Activated T-helper 1 cell treated with anti-CD3 and anti-CD28 coated beads, Interleukin-12 subunit alpha, Interleukin-12 subunit beta, Interleukin-2, Interleukin-4 antibody, amounts not matched to agents 30 ng/mL and 10 ng/mL and 1 ng/mL, durations not matched to agents 14 hours and 24 hours and 36 hours (primary cell): ENCODE data around the gene EHBP1. TPM values are rescaled to one million over a fixed set of nuclear protein-coding genes. Genes with fewer than 3 reads are reported as not detected.
A peak's percentile ranks its signal among the peaks of the same experiment; 100 is the strongest.

Source experiments
- DNase-seq: peaks from one replicate; pipeline ENCODE4 v3.0.0; 2021; ENCODE audit warnings: low spot score
- H3K27ac Mint-ChIP-seq: one replicate; pipeline ENCODE4 v1.8.0; 2021; ENCODE audit warnings: mild to moderate bottlenecking, mixed read lengths
- H3K27me3 Mint-ChIP-seq: one replicate; pipeline ENCODE4 v1.8.0; 2022; ENCODE audit warnings: mild to moderate bottlenecking, moderate library complexity, mixed read lengths; ENCODE audit not compliant: insufficient read depth
- H3K36me3 Mint-ChIP-seq: one replicate; pipeline ENCODE4 v1.8.0; 2021; ENCODE audit warnings: low read depth, mixed read lengths
- H3K4me1 Mint-ChIP-seq: one replicate; pipeline ENCODE4 v1.8.0; 2021; ENCODE audit warnings: low read depth, mixed read lengths
- H3K4me3 Mint-ChIP-seq: one replicate; pipeline ENCODE4 v1.8.0; 2021; ENCODE audit warnings: mild to moderate bottlenecking, moderate library complexity, mixed read lengths
- H3K9me3 Mint-ChIP-seq: one replicate; pipeline ENCODE4 v1.8.0; 2021; ENCODE audit warnings: mixed read lengths
- intact Hi-C: fragments of 100-400 bp; cut with micrococcal nuclease; formaldehyde crosslinking; loops from one replicate; pipeline ENCODE4 v1.15.1; 2024
- total RNA-seq: library from RNA; stranded (reverse); gene quantifications from 2 replicates; pipeline ENCODE4 v1.2.3, GENCODE V29; 2022

The EHBP1 gene
- total RNA-seq, 1 donor from 2014 or later: 23.7 TPM

GRCh38 chr2:62675062-62675461, 30.5 kb upstream of the EHBP1 start:
- Mint-ChIP-seq H3K4me1 (no peaks in the 10 kb centered on the region), H3K4me3 (no peak overlapping the region), H3K27ac (no peak overlapping the region), H3K36me3 (no peaks in the 10 kb centered on the region), H3K27me3 (peaks cover 2% of the 10 kb centered on the region), H3K9me3 (no peaks in the 10 kb centered on the region)
- DNase-seq: no peak
- intact Hi-C loops: no loop called here

GRCh38 chr2:62685256-62685655, 20.3 kb upstream of the EHBP1 start:
- intact Hi-C loops: no loop called here
- Mint-ChIP-seq H3K27me3 (peaks cover 29% of the 10 kb centered on the region), H3K27ac (no peak overlapping the region), H3K4me1 (no peaks in the 10 kb centered on the region), H3K9me3 (no peaks in the 10 kb centered on the region), H3K36me3 (no peaks in the 10 kb centered on the region), H3K4me3 (no peak overlapping the region)
- no peak for DNase-seq

DNA sequence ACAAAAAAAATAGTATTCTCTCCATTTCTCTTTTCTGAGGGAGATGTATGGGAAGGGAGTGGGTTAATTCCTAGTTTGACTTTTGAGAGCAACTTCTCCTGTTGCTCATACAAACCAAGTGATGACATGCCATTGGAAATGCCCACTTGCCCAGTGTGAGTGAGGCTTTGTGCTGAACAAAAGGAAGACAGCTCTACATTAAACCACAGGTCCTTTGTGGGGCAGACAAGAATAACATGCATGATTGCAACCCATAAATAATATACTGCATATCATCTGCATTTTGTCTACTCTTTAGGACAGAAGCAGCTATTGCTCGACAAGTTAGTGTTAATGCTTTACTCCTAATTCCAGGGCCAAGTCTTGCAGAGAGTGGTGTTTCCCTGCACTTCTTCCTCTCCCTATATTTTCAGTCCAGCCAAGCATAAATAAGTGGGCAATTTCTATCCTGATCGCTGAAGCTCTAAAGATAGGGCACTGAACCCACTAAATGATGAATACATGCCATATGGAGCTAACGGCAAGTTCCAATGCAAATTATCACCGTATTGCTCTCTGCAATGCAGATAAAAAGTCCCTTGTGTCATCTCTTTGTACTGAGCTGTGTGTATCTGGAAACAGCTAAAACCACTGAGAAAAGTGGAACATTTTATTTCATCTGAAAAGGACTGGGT, 19.4 kb upstream of the EHBP1 start:
- Mint-ChIP-seq H3K9me3 (no peaks in the 10 kb centered on the region), H3K4me1 (no peaks in the 10 kb centered on the region), H3K36me3 (no peaks in the 10 kb centered on the region), H3K27me3 (peaks cover 32% of the 10 kb centered on the region), H3K27ac (no peak overlapping the region), H3K4me3 (no peak overlapping the region)
- intact Hi-C loops: no loop called here
- no peak for DNase-seq

- no peak for DNase-seq
- Mint-ChIP-seq H3K36me3 (no peaks in the 10 kb centered on the region), H3K27me3 (peaks cover 26% of the 10 kb centered on the region), H3K4me1 (no peaks in the 10 kb centered on the region), H3K27ac (no peak overlapping the region), H3K9me3 (no peaks in the 10 kb centered on the region), H3K4me3 (no peak overlapping the region)
- intact Hi-C loops: no loop called here
These were observed 17.9 kb upstream of the EHBP1 start for GRCh38 chr2:62687636-62688035.

GRCh38 chr2:62688771-62689170, 16.7 kb upstream of the EHBP1 start:
- Mint-ChIP-seq H3K27ac (no peak overlapping the region), H3K36me3 (no peaks in the 10 kb centered on the region), H3K27me3 (peaks cover 31% of the 10 kb centered on the region), H3K4me1 (no peaks in the 10 kb centered on the region), H3K4me3 (no peak overlapping the region), H3K9me3 (no peaks in the 10 kb centered on the region)
- intact Hi-C loops: no loop called here
- DNase-seq: no peak

- Mint-ChIP-seq H3K4me1 (no peaks in the 10 kb centered on the region), H3K36me3 (no peaks in the 10 kb centered on the region), H3K4me3 (no peak overlapping the region), H3K9me3 (no peaks in the 10 kb centered on the region), H3K27me3 (peaks cover 29% of the 10 kb centered on the region), H3K27ac (no peak overlapping the region)
- DNase-seq: no peak
- intact Hi-C loops: no loop called here
These were observed 14.3 kb upstream of the EHBP1 start for GRCh38 chr2:62691186-62691585.

DNA sequence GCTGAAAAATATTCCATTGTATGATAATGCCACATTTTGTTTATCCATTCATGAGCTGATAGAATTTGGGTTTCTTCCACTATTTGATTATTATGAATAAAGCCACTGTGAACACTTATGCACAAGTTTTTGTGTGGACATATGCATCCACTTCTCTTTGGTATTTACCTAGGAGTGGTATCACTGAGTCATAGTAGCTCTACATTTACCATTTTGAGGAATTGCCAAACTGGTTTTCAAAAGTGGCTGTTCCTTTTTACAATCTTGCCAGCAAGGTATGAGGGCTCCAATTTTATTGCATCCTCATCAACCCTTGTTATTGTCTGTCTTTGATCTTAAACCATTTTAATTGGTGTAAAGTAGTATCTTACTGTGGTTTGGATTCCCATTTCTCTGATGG, 13.3 kb upstream of the EHBP1 start:
- intact Hi-C loops: no loop called here
- H3K27me3 Mint-ChIP-seq: peaks cover 23% of the 10 kb centered on the region
- H3K27ac Mint-ChIP-seq: no peak overlapping the region
- no peaks in the 10 kb centered on the region for H3K9me3 Mint-ChIP-seq
- H3K4me3 Mint-ChIP-seq: no peak overlapping the region
- no peaks in the 10 kb centered on the region for H3K36me3 Mint-ChIP-seq
- no peaks in the 10 kb centered on the region for H3K4me1 Mint-ChIP-seq
- no peak for DNase-seq

DNA sequence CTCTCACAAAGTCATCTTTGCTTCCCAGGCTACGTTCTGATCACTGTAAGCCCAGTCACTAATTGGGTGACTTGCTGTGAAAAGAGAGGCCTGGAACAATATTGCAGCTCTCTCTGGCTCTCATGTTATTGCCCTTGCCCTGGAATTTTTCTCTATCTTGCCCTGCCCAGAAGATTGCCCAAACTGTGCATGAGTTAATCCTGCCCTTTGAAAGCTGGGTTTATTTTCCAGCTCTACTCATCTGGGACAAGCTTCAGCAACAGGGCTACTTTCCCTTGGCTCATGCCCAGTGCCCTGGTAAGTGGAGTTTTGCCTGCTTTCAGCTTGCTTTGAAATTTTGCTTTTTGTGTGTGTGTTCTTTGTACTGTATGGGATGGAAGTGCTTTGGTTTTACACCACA, 6.9 kb upstream of the EHBP1 start:
- no peak overlapping the region for H3K27ac Mint-ChIP-seq
- intact Hi-C loops: no loop called here
- H3K4me3 Mint-ChIP-seq: no peak overlapping the region
- no peak for DNase-seq
- no peaks in the 10 kb centered on the region for H3K36me3 Mint-ChIP-seq
- H3K4me1 Mint-ChIP-seq: no peaks in the 10 kb centered on the region
- H3K9me3 Mint-ChIP-seq: no peaks in the 10 kb centered on the region
- peaks cover 9% of the 10 kb centered on the region for H3K27me3 Mint-ChIP-seq

- no peak for DNase-seq
- peak overlapping the region; percentile 45 for H3K27ac Mint-ChIP-seq
- peaks cover 9% of the 10 kb centered on the region for H3K36me3 Mint-ChIP-seq
- H3K9me3 Mint-ChIP-seq: no peaks in the 10 kb centered on the region
- H3K4me1 Mint-ChIP-seq: peaks cover 34% of the 10 kb centered on the region
- intact Hi-C loops: loop anchor here (1.0 to 10.0 kb wide), 17 partner anchors 71 to 1948 kb away; partner anchors contain the start of genes B3GNT2, CCT4, COMMD1 and FAM161A
- H3K27me3 Mint-ChIP-seq: peaks cover 6% of the 10 kb centered on the region
- H3K4me3 Mint-ChIP-seq: peak overlapping the region; percentile 85
These were observed 883 bp upstream of the EHBP1 start for GRCh38 chr2:62704654-62705006.

DNA sequence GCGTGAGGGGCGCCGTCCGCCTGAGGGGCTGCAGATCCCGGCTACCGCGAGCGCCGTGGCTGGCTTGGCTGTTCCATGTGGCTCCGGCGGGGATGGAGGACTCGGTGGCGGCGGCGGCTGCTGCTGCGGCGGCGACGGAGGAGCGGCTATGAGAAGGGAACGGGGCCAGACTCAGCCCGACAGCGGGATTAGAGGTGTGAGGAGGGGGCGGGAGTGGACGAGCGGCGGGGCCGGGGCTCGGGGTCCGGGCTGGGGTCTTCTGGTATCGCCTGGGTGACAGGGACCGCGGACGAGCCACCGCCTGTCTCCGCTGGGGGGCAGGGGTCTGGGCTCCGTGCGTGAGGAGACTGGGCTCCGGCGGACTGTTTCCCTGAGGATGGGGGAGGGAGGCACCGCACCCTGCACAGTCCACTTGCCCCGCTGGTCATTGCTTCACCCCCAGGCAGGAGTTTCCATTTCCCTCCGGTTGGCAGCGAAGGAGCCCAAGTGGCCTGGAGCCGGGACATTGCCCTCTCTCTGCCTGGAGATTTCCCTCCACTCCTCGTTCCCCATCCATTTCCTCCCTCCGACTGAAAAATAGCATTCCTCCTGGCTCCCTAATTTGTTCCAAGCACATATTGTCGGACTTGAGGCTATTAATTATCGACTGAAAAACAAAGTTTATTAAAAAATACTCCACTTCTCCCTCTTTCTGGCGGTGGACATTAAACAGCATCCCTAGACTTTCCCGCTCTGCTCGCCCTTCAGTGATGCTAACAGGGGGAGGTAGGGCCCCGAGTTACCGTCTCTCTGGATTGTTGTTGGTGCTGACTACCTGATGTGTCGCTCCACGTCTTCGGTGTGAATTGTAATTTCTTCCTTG, 577 bp downstream of the EHBP1 start:
- Mint-ChIP-seq H3K9me3 (no peaks in the 10 kb centered on the region), H3K27ac (peak overlapping the region; percentile 61), H3K4me1 (peaks cover 34% of the 10 kb centered on the region), H3K36me3 (peaks cover 9% of the 10 kb centered on the region), H3K4me3 (peak overlapping the region; percentile 85), H3K27me3 (peaks cover 6% of the 10 kb centered on the region)
- intact Hi-C loops: loop anchor here (1.0 to 10.0 kb wide), 17 partner anchors 69 to 1950 kb away; partner anchors contain the start of genes B3GNT2, CCT4, COMMD1 and FAM161A
- DNase-seq: no peak

GRCh38 chr2:62706721-62707521, 1.4 kb downstream of the EHBP1 start:
- peak overlapping the region; percentile 61 for H3K27ac Mint-ChIP-seq
- no peak for DNase-seq
- peaks cover 9% of the 10 kb centered on the region for H3K36me3 Mint-ChIP-seq
- peaks cover 34% of the 10 kb centered on the region for H3K4me1 Mint-ChIP-seq
- intact Hi-C loops: loop anchor here (5.0 to 10.0 kb wide), 9 partner anchors 200 to 1640 kb away; partner anchors contain the start of genes COMMD1, SANBR, TMEM17 and USP34
- peak overlapping the region; percentile 85 for H3K4me3 Mint-ChIP-seq
- no peaks in the 10 kb centered on the region for H3K9me3 Mint-ChIP-seq
- H3K27me3 Mint-ChIP-seq: peaks cover 6% of the 10 kb centered on the region

- no peaks in the 10 kb centered on the region for H3K9me3 Mint-ChIP-seq
- no peaks in the 10 kb centered on the region for H3K27me3 Mint-ChIP-seq
- H3K4me1 Mint-ChIP-seq: peaks cover 34% of the 10 kb centered on the region
- intact Hi-C loops: loop anchor here (5.0 to 10.0 kb wide), 9 partner anchors 201 to 1641 kb away; partner anchors contain the start of genes COMMD1, SANBR, TMEM17 and USP34
- no peak overlapping the region for H3K27ac Mint-ChIP-seq
- peaks cover 9% of the 10 kb centered on the region for H3K36me3 Mint-ChIP-seq
- H3K4me3 Mint-ChIP-seq: no peak overlapping the region
- DNase-seq: no peak
These were observed 3.2 kb downstream of the EHBP1 start for GRCh38 chr2:62708751-62709150.
